ENCODE measurements around the gene HCFC1R1.
A peak's percentile ranks its signal among the peaks of the same experiment; 100 is the strongest.

The HCFC1R1 gene

DNA sequence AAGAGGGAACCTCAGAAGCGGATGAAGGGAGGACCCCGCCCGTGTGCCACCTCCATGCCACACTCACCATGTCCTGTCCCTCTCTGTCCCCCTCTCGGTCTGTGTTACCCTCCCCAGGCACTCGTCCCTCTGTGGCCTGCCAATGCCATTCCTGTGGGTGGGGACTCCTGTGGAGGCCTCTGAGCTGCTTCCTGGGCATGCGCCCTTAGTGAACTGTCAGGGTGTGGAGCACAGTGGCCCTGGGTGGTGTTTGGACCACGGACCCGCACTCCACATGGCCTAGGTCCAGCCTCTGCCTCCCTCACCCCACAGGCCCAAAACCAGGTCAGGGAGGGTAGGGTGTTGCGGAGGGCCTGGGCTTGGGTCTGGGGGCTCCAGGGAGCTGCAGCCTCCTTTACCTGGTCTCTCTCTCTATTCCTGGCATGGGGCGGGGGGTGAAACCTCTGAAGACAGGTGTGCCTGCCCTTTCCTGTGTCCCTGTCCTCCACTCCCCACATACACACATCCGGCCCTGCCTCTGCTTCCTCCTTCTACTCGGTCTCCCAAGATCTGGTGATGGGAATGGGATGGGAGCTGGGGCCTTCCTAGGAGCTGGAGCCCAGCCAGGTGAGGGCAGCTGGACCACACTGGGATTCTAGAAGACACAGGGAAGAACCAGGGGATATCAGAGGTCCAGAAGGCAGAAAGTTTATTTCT, 32.0 kb downstream of the HCFC1R1 start:
- DNase-seq, result no peak

DNA sequence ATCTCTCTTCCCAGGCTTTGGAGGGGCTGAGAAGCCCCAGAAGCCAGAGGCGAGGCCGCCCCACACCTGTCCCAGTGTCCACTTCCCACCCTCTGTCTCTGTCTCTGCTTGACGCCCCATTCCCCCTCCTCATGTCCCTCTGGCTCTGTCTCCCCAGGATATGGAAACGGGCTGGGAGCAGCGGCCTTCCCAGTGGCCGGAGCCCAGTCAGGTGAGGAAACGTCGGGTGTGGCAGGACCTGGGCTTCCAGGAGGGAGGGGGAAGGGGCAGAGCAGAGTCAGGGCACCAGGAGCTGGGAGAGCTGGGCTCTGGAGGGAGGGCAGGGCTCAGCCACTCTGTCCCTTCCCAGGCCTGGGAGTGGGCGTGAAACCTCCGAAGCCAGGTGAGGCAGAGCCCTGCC, 32.9 kb downstream of the HCFC1R1 start:
- DNase-seq, result no peak

DNA sequence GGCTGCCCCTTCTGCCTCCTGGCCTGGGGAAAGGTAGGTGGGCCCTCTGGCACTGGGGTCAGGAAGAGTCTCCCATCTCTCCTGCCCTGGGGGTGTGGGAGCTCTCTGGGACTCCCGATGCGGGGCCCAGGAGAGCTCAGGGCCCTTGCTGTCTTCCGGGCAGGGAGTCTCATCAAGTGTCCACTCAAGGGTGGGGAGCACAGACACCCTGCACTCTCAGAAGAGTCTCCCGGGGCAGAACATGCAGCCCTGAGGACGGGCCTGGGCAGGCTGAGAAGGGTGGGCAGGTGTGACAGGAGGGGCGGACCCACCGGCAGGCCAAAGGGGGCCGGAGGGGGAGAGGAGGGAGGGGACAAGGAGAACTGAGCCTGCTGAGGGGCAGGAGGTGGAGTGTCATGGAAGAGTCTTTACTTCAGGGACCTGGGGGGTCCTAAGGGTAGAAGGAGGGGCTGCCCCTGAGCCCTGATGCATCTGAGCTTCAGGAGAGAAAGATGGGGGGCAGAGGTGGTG, 35.1 kb downstream of the HCFC1R1 start:
- no peak for DNase-seq

DNA sequence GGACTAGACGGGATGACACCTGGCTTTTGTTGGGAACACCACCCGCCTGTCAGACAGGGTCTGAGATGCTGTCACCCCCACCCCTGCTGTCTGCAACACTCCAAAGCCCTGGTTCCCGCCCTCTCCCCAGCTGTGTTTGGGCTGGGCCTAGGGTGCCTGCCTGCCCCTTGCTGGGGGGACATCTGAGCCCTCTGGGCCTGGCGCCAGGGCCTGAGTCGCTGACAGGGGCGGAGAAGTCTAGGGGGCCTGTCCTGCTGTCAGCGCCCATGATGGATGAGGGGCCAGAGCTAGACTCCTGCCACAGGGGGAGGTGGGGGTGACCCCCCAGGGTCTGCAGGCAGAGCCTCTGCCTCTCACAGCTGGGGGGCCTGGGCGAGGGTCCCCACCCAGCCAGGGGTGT, 35.9 kb downstream of the HCFC1R1 start:
- DNase-seq, result no peak

DNA sequence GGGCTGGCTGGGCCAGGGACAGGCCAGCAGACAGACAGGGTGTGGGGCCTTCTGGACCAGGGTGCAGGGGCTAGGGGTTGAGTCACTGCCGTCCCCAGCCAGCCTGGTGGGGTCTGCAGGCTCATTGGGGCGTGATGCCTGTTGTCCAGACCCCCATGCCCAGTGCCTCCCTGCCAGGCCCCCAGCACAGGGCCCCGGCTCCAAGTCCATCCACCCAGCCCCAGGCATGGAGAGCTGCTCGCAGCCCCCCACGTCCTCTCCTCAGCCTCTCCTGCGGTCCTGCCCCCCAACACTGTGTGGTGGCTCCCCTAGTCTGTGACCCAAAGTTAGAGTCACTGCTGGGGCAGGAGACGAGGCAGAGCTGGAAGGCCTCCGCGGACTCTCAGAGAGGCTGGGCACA, 36.5 kb downstream of the HCFC1R1 start:
- DNase-seq, result no peak

DNA sequence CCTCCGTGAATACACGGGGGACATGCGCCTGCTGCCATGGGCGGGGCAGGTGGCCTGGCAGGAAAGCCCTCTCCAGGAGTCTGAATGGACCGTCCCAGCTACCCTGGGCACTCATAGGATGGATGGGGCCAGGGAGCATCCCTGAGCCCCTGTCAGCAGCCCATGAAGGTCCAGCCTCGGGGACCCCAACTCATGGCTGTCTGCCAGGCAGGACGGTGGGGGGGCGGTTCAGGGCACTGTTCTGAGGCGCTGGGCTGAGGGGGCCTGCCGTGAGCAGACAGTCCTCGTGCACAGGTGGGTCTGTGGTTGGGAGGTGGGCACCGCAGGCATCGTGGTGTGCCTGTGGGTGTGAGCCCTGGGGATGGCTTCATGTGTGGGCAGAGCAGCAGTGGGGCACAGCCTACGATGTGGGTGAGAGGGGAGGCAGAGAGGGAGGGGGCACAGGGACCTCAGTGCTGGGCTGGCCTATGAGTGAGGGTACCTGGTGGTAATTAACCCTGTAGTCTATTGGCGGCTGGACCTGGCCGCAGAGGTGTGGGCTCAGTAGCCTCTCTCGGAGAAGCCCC, 37.0 kb downstream of the HCFC1R1 start:
- no peak for DNase-seq

DNA sequence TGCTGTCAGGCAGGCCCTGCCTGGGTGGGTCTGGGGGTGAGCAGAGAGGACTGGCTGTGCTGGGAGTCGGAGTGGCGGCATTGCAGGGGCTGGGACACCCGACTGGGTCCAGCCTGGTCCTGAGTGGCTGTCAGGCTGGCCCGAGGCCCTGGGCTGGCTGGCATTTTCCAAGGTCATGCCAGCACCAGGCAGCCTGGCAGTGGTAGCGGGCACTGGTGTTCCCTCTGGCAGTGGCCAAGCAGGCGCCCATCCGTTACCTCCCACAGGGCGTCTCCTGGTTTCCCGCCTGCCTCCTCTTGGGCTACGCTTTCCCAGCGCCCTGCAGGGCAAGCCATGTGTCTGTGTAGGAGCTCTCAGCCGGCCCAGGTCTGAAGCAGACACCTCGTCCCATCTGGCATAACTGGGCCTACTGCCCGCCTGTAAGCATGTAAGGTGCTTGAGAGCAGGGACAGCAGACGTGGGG, 37.8 kb downstream of the HCFC1R1 start:
- no peak for DNase-seq

DNA sequence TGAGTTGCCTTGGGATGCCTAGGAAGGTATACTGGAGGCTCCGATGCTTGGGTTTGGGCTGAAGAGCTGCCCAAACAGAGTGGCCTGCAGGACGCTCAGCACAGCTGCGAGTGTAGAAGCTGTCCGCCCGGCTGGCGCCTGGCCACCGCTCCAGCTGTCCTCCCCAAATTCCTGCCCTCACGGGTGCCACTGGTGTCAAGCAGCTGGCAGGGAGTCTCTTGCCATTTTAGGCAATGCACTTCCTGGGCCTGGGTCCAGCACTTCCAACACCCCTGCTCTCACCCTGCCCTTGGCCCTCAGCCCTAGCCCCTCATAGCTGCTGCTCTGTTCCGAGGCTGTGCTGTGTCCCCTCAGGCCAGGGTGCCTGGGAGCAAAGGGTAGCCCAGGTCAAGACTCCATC, 38.3 kb downstream of the HCFC1R1 start:
- no peak for DNase-seq

DNA sequence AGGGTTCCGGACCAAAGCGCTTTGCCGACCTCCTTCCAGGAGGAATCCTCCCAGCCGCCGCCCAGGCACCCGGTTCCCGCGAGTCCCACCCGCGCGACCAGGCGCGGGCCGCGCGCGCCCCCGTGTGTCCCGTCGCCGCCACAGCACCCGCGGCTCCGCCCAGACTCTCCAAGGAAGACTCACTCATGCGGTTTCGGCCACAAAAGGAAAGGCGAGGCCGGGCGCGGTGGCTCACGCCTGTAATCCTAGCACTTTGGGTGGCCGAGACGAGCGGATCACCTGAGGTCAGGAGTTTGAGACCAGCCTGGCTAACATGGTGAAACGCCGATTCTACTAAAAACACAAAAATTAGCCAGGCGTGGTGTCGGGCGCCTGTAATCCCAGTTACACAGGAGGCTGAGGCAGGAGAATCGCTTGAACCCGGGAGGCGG, 40.0 kb downstream of the HCFC1R1 start:
- DNase-seq, result peak; percentile 49 to 67

DNA sequence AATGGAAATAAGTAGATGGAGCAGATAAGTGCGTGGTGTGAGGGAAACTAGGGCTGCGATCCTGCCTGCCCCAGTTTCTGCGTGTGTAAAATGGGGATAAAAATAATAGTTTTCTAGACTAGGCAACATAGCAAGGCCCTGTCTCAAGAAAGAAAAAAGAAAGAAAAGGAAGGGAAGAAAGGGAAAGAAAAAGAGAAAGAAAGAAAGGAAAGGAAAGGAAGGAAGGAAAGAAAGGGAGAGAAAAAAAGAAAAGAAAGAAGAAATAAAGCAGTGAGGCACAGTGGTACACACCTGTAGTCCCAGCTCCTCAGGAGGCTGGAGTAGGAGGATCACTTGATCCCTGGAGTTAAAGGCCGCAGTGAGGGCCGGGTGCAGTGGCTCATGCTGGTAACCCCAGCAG, 41.3 kb downstream of the HCFC1R1 start:
- DNase-seq, result no peak

DNA sequence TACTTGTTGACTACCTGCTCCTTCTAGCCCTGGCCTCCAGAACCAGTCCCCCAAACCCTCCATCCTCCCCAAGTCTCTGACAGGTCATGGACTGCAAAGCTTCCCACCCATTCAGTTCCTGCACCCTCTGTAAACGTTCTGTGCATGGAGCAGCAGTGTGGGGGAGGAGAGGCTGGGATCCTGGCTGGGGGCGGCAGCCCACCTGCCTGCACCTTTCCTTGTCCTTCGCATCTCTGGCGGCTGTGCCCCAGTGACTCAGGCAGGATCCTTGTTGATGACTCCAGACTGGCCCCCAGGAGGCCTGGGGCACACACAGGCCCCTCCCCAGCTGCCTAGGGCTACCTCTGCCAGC, 41.9 kb downstream of the HCFC1R1 start:
- DNase-seq, result no peak

DNA sequence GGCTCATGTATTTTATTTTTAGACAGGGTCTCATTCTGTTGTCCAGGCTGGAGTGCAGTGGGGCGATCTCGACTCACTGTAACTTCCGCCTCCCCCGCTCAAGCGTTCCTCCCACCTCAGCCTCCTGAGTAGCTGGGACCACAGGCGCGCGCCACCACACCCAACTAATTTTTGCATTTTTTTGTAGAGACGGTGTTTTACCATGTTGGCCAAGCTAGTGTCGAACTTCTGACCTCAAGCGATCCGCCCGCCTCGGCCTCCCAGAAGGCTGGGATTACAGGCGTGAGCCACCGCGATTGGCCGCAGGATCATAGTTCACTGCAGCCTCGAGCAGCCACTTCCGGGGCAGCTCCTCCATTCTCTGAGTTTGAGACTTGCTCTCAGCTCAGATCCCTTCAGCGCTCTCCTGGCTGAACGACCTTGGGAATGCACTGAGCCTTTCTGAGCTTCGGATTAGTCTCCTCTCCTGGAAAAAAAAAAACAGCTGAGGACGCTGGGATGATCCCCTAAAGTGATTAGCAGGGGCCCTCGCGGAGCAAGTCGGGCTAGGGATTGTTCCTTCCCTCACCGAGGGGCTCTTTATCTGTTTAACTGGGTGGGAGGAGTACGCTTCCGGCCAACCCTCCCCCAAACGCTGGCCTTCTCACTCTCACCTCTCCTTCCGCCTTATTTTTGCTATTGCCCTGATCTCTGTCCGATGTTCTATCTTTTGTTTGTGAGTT, 42.4 kb downstream of the HCFC1R1 start:
- no peak for DNase-seq

DNA sequence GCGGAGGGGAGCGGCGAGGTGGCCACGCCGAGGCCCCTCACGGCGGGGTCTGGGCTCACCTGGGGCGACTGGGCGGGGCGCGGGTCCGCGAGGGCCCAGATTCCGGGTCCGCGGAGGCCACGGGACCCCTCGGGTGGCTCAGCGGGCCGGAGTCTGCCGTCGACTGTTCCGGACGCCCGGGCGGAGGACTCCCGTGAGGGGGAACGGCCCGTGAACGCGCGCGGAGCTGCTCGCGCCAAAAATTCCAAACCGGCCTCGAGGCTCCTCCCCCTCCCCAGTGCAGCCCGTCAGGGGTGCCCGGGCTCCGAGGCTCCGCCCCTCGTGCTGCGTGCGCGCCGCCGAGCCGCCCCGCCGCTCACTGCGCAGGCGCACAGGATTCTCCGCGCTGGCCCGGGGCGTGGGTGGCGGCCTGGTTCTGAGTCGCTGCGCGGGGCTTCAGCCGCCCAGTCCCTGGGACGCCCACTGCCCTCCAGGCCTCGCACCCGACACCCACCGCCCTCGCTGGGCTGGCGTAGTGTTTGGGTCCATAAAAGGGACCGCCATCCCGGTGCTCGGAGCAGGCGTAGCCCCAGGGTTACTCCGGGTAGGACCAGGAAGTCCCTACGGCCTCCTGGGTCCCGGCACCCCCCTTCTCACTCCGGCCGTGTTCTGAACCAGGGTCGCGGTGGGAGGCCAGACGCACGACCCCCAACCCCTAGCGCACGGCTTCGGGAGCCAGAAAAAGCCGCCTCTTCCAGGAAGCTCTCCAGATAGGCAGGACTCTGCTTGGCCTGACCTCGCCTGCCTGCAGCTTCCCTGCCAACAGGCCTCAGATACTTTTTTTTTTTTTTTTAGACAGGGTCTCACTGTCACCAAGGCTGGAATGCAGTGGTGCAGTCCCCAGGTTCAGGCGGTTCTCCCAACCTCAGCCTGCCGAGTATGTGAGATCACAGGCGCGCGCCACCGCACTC, 43.2 kb downstream of the HCFC1R1 start, which contains the start of gene PKMYT1:
Gene PKMYT1 (minus strand): TSS at position 220 of the 950 bp plus-strand sequence. CDS start 789 bp downstream, outside the sequence.
- peak; percentile 72 to 86 for DNase-seq

DNA sequence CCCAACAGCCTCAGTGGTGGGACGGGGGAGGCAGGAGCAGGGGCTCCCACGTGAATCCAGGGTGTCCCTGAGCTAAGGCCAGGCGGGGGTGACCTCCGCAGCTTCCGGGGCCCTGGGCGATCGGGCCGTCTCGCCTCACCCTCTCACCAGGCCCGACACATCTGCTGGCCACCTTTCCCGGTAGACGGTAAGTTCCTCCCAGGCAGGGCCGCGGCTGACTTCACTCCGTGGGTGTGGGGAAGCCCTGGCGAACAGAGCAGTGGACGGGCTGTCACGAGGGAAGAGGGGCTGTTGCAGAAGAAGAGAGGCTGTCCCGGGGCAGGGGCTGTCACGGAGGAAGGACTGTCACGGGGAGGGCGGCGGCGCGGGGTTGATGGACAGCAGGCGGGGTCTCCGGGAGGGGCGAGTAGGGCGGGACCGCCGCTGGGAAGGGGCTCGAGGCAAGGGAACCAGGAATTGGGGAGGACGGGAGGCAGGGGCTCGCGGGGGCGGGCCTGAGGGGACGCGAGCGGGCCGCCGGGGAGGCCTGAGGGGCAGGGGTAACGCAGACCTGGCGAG, 44.0 kb downstream of the HCFC1R1 start:
- DNase-seq, result no peak

DNA sequence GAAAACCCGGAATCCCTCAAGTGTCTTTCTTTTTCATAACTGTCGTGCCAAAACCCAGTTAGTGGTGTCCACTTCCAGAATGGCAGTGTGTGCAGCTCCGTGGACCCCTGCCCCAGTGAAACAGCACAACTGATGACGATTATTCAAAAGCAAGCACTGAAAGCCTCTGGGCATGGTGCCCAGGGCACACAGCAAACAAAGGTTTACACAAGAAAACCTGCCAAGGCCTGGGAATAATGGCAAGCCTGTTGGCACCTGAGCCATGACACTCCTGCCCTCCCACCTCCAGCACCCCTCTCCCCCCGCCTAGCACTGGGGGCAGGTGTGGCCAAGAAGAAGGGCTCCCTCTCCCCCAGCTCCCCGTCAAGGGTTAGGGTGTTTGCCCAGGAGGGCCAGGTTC, 46.3 kb downstream of the HCFC1R1 start:
- peak in 1 of 2 donors; percentile 14 for DNase-seq

DNA sequence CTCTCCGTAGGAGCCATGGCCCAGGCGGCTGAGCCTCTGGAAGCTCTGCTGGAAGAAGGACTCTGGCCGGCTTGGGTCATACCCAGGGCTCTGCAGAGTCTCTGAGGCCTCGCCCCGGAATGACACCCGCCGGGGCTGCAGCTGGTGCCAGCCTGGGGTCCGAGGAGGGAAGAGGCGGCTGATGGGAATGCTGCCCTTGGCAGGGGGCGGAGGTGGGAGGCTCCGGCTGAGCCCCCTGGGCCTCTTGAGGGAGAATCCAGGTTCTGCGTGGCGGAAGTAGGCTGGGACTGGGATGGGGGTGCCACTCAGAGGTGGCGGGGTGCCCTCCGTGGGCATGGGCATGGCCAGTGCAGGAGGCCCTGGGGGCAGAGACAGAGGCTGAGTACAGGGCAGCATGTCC, 47.1 kb downstream of the HCFC1R1 start:
- DNase-seq, result no peak

DNA sequence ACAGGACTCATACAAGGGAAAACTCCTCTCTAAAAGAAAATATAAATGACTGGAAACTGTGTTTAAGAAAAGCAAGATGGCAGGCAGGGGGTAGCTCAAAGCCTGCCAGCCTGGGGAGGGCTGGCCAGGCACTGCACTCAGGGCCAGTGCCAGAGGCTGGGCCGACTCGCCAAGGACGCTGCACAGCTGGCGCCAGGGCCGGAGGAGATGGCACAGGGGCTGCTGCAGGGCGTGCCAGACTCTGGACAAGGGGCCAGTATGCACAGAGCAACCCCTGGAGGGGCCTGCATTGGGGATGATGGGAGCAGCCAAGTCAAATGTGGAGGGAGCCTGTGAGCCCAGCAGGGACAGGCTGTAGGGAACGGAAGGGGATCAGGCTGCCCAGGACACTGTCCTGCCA, 47.5 kb downstream of the HCFC1R1 start:
- DNase-seq, result peak in 1 of 2 donors; percentile 24

DNA sequence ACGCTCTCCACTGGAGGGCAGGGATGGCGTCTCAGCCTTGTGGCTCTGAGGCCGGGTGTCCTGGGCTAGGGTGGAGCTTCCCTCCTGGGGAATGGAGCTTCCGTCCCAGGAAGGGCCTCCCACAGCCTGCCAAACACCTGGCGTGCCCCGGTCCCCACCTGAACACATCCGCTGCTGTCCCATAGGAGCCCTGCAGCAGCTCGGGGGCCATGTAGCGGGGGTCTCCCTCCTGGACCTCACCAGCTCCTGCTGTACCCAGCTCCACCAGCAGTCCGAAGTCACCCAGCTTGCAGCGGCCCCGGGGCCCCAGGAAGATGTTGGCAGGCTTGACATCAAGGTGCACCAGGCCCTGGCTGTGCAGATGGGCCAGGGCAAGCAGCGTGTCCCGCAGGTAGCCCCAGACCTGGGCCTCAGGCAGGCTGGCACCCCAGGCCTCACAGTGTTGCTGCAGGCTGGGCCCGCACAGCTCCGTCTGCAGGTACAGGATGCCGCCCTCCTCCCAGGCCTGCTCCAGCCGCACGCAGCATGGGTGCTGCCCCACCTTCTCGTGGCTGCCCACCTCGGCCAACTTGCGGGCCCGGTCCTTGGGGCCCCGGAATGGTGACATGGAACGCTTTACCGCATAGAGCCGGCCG, 48.5 kb downstream of the HCFC1R1 start:
- DNase-seq, result no peak

DNA sequence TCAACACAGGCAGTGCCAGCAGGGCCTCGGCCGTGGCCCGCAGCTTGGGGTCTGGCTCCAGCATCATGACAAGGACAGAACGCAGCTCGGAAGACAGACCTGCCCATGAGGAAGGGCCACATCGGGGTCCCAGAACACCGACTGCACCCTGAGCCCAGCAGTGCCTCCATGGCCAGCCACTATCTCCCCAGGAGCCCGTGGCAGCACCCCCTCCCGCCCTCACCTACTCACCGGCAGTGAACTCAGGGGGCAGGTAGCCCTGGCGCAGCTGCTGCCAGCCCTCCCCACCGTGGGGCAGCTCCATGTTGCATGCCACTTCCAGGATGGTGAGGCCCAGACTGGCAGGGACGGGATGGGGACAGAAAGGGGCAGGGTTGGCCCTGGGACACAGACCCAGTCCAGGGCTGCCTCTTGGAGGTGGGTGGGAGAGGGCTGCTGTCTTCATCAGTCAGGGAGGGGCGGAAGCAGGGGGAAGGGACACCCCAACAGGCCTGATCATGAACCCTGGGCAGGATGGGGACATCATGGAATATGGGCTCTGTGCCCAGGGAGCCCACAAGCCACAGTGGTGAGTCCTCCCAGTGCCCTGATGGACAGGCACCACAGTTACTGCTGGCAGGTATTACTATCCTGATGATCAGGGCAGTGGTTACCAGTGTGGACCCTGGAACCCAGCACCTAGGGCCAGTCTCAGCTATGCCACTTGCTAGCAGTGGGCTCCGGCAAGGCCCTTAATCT, 49.3 kb downstream of the HCFC1R1 start:
- DNase-seq, result no peak

DNA sequence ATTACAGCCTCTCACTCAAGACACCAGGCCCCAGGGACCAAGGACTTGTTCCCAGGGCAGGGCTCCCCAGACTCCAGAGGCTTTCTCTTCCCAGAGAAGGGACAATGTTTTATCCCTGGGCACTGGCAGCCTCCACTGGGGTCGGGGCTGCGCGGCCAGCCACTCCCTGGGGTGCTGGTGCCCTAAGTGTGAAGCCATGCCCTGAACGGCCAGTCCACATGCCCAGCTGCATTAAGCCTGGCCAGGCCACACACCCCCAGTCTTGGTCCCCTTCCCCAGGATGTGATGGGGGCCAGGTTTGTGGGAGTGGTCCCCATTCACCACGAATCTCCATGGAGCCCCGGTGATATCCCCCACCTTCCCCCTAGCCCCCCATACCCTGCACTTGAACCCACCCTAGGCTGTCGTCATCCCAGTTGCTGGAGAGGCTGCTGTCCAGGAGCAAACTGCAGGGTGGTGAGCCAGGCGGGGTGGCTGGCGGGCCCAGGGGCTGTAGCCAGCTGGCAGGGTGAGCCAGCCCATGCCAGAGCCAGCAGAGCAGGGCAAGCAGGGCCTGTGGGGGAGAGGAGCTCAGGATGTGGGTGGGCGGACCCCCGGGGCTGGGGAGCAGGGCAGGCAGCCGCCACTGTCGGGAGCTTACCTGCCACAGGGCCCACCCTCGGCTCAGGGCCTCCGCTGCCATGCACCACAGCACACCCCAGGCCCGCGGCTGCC, 50.0 kb downstream of the HCFC1R1 start:
- peak in 1 of 2 donors; percentile 18 for DNase-seq
